Right lobe of liver (tissue), 6 donors: ENCODE measurements around the gene C8B. TPM values are rescaled to one million over a fixed set of nuclear protein-coding genes. Genes with fewer than 3 reads are reported as not detected.

Experiments
- ATAC-seq, 4 donors: fragments of 200-7000 bp; cut with Tn5 transposase; one replicate each; pipeline ENCODE4 v1.9.1; 2020; ENCODE audit warnings: mild to moderate bottlenecking in 4 of 4, moderate library complexity in 4 of 4
- DNase-seq, 3 donors: peaks; one replicate each; pipeline ENCODE4 v3.0.0-alpha.2; 2020
- H3K27ac ChIP-seq, 3 donors: fragments of 200-600 bp; one replicate each; pipeline ENCODE4 v1.8.0; 2022
- H3K27me3 ChIP-seq, 2 donors: fragments of 200-600 bp; one replicate each; pipeline ENCODE4 v1.8.0; 2022
- H3K36me3 ChIP-seq, 4 donors: fragments of 200-600 bp; sonication (generic) in 1 of 4; one replicate each; pipeline versions ENCODE4 v1.5.1 to v1.8.0; 2017 to 2022; ENCODE audit warnings: control low read depth in 1 of 4
- H3K4me1 ChIP-seq, 4 donors: fragments of 200-600 bp; sonication (generic) in 1 of 4; one replicate each; pipeline versions ENCODE4 v1.5.1 to v1.8.0; 2017 to 2022; ENCODE audit warnings: control low read depth in 1 of 4
- H3K4me3 ChIP-seq, 3 donors: fragments of 200-600 bp; one replicate each; pipeline ENCODE4 v1.8.0; 2022
- H3K9me3 ChIP-seq, 4 donors: fragments of 200-600 bp; sonication (generic) in 1 of 4; one replicate each; pipeline versions ENCODE4 v1.5.1 to v1.8.0; 2017 to 2022; ENCODE audit warnings: control low read depth in 1 of 4
- POLR2A ChIP-seq: fragments of 450-650 bp; IDR thresholded peaks from one replicate; pipeline ENCODE4 v1.6.1; 2017; ENCODE audit warnings: antibody characterized with exemption, mild to moderate bottlenecking
- WGBS: methylation state at CpG from one replicate; pipeline ENCODE4 v1.1.6; 2018; ENCODE audit warnings: low coverage, low lambda C conversion rate; ENCODE audit not compliant: insufficient coverage; ENCODE audit errors: missing lambda C conversion rate; 5-methylcytosine and 5-hydroxymethylcytosine counted together
- intact Hi-C, 2 donors: fragments of 100-400 bp; cut with DNase I; formaldehyde crosslinking; loops; one replicate each; pipeline versions ENCODE4 v1.11.2 to v1.14.1; 2022
- total RNA-seq, 6 experiments: library from RNA; depleted of rRNA in 2 of 6; stranded (reverse); fragments of >200 nt in 2 of 6; fragmentation: NEBNext Ultra II Directional in 3 of 6; extraction: Animal tissue kit (Norgen Biotek cat#: 25700) in 3 of 6; gene quantifications; one replicate each; pipeline versions ENCODE4 v1.1.0 to v1.2.4, GENCODE V29; 2016 to 2023
- TF ChIP-seq, protein P1 (sequence below), 4 donors: fragments of 200-600 bp in 3 of 4; fragments of 450-650 bp in 1 of 4; IDR thresholded peaks; one replicate each; pipeline versions ENCODE4 v1.5.1 to v1.8.0; 2016 to 2022; ENCODE audit warnings: antibody characterized with exemption in 4 of 4, mild to moderate bottlenecking in 2 of 4
- donor health status: DM: no; HTN: yes; CAD: no.
- donor health status: DM: no; HTN: no; CAD: no.
- donor health status: DM: no; HTN: no; CAD: no.
- donor health status: DM: no; HTN: yes; CAD: no.
- donor health status: DM: no; HTN: yes; CAD: no.

C8B gene
- total RNA-seq, 6 experiments from 2014 or later = 289 to 573 (median 400) TPM

GRCh38 chr1:56898005-56898373 is 67.8 kb downstream of the C8B start:
- TF ChIP-seq POLR2A = no peak
- TF ChIP-seq, protein P1, sequence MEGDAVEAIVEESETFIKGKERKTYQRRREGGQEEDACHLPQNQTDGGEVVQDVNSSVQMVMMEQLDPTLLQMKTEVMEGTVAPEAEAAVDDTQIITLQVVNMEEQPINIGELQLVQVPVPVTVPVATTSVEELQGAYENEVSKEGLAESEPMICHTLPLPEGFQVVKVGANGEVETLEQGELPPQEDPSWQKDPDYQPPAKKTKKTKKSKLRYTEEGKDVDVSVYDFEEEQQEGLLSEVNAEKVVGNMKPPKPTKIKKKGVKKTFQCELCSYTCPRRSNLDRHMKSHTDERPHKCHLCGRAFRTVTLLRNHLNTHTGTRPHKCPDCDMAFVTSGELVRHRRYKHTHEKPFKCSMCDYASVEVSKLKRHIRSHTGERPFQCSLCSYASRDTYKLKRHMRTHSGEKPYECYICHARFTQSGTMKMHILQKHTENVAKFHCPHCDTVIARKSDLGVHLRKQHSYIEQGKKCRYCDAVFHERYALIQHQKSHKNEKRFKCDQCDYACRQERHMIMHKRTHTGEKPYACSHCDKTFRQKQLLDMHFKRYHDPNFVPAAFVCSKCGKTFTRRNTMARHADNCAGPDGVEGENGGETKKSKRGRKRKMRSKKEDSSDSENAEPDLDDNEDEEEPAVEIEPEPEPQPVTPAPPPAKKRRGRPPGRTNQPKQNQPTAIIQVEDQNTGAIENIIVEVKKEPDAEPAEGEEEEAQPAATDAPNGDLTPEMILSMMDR (IDR thresholded peaks at IDR 0.05) = no peak
- peak in 2 of 4 donors; percentile 5 to 12 for ATAC-seq
- peak overlapping the region; percentile 63 to 78 (median 78) for H3K27ac ChIP-seq
- H3K4me1 ChIP-seq = peaks cover 0 to 86% (median 19%) of the 10 kb centered on the region in 4 donors
- H3K4me3 ChIP-seq = no peak overlapping the region
- intact Hi-C loops = no loop called here
- H3K36me3 ChIP-seq = no peaks in the 10 kb centered on the region
- no peaks in the 10 kb centered on the region for H3K27me3 ChIP-seq
- DNase-seq = no peak
- H3K9me3 ChIP-seq = no peaks in the 10 kb centered on the region
- WGBS = 51% methylated on average over 2 of the region's 2 CpGs

DNA sequence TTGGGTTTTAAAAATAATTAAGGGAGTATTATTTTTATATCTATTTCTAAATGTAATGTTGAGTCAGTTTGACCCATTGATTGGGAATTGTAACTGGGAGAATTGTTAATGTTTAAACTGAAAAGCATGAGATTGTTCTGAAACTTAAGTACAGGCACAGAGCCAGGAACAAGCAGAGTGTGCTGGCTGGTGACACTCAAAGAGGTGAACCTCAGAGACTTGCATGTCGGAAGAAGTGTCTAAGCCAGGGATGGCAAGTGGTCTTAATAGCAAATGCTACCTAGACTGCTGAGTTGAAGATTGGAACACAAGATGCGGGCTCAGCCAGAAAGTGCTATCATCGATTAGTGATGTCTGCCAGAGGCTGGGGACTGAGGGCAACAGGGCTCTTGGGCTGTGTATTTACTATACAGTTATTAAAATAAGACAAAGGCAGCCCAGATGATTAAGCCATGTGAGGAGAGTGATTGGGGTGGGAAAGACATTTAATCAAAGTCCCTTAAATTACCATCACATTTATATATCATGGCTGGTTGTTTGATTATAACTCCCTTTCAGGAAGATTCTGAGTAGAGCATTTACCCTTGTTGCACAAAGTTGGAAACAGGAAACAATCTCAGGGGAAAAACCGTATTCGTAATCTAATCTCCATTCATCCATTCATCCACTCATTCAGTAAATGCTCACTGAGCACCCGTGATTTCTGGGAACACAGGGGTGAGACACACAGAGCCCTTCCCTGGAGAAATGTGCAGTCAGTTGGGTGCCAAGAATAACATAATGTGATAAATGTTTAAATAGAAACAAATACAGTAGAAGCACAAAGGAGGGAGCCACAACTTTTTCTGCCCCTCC is 68.4 kb downstream of the C8B start:
- no peak overlapping the region for H3K4me3 ChIP-seq
- no peaks in the 10 kb centered on the region for H3K27me3 ChIP-seq
- peak overlapping the region; percentile 63 to 78 (median 78) for H3K27ac ChIP-seq
- intact Hi-C loops = no loop called here
- WGBS = 24% methylated on average over 6 of the region's 6 CpGs
- ATAC-seq (peak; percentile 57 to 74 (median 68)), DNase-seq (peak in 1 of 3 donors; percentile 43)
- H3K4me1 ChIP-seq = peaks cover 0 to 82% (median 19%) of the 10 kb centered on the region in 4 donors
- H3K9me3 ChIP-seq = no peaks in the 10 kb centered on the region
- no peaks in the 10 kb centered on the region for H3K36me3 ChIP-seq
- peak; percentile 42 for TF ChIP-seq POLR2A
- TF ChIP-seq, protein P1 (IDR thresholded peaks at IDR 0.05) = no peak

GRCh38 chr1:56894014-56894413 is 71.8 kb downstream of the C8B start:
- peak; percentile 36 to 64 (median 58) for ATAC-seq
- intact Hi-C loops = no loop called here
- H3K9me3 ChIP-seq = no peaks in the 10 kb centered on the region
- peaks cover 0 to 74% (median 18%) of the 10 kb centered on the region in 4 donors for H3K4me1 ChIP-seq
- DNase-seq = no peak
- H3K36me3 ChIP-seq = no peaks in the 10 kb centered on the region
- no peak for TF ChIP-seq POLR2A
- TF ChIP-seq, protein P1 (IDR thresholded peaks at IDR 0.05) = no peak
- H3K4me3 ChIP-seq = no peak overlapping the region
- H3K27ac ChIP-seq = peak overlapping the region in 2 of 3 donors; percentile 34 to 78
- no peaks in the 10 kb centered on the region for H3K27me3 ChIP-seq

DNA sequence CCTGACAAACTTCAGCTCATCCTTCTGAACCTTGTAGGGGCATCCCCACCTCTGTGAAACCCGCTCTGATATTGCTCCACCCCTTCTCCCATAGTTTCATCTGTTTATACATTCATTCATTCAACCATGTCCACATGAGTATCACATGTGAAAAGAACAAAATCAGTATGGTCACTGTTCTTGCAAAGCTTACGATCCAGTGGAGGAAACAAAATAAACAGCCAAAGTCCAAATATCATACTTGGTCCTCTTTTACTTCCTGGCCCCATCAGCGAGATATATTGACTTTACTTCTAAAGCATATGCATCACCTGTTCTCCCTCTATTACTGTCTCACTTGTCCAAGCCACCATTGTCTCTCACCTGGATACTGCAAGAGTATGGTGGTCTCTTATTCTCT is 75.6 kb downstream of the C8B start:
- Histone ChIP-seq H3K4me3 (no peak overlapping the region), H3K36me3 (peaks cover 0 to 22% (median 2%) of the 10 kb centered on the region in 4 donors), H3K9me3 (no peaks in the 10 kb centered on the region), H3K4me1 (peaks cover 0 to 48% (median 8%) of the 10 kb centered on the region in 4 donors), H3K27me3 (no peaks in the 10 kb centered on the region), H3K27ac (peak overlapping the region in 1 of 3 donors; percentile 0)
- TF ChIP-seq POLR2A = no peak
- TF ChIP-seq, protein P1 (IDR thresholded peaks at IDR 0.05) = no peak
- DNase-seq = no peak
- peak; percentile 21 to 44 (median 34) for ATAC-seq
- 40% methylated on average over 3 of the region's 3 CpGs for WGBS
- intact Hi-C loops = no loop called here
